BLaER1 (cell line): ENCODE data around the gene EFNA5.

Experiments used
- H3K27ac ChIP-seq: shearing (Covaris generic); formaldehyde crosslinking; 2 replicates; pipeline ENCODE4 v1.8.1; 2022
- H3K27me3 ChIP-seq: shearing (Covaris generic); formaldehyde crosslinking; 2 replicates; pipeline ENCODE4 v1.8.1; 2022
- H3K36me3 ChIP-seq: shearing (Covaris generic); formaldehyde crosslinking; 2 replicates; pipeline ENCODE4 v1.8.1; 2022
- H3K4me1 ChIP-seq: shearing (Covaris generic); formaldehyde crosslinking; 2 replicates; pipeline ENCODE4 v1.8.1; 2022
- H3K4me2 ChIP-seq: shearing (Covaris generic); formaldehyde crosslinking; 2 replicates; pipeline ENCODE4 v1.8.1; 2022
- H3K4me3 ChIP-seq: shearing (Covaris generic); formaldehyde crosslinking; 2 replicates; pipeline ENCODE4 v1.8.1; 2022
- H3K9ac ChIP-seq: shearing (Covaris generic); formaldehyde crosslinking; 2 replicates; pipeline ENCODE4 v1.8.1; 2022
- H3K9me3 ChIP-seq: shearing (Covaris generic); formaldehyde crosslinking; 2 replicates; pipeline ENCODE4 v1.8.1; 2022
- H4K20me1 ChIP-seq: shearing (Covaris generic); formaldehyde crosslinking; 2 replicates; pipeline ENCODE4 v1.8.1; 2022
- Cebpa-rat ChIP-seq: shearing (Covaris generic); IDR thresholded peaks from 2 replicates; pipeline ENCODE4 v1.8.1; 2022

Gene EFNA5

GRCh38 chr5:107698286-107698685, 27.5 kb upstream of the EFNA5 start:
- Histone ChIP-seq H4K20me1 (no peaks in the 10 kb centered on the region), H3K27me3 (no peaks in the 10 kb centered on the region), H3K4me3 (no peak overlapping the region), H3K4me1 (no peaks in the 10 kb centered on the region), H3K9me3 (no peaks in the 10 kb centered on the region), H3K4me2 (no peak overlapping the region), H3K27ac (no peak overlapping the region), H3K36me3 (no peaks in the 10 kb centered on the region), H3K9ac (no peak overlapping the region)
- no peak for TF ChIP-seq Cebpa-rat

DNA sequence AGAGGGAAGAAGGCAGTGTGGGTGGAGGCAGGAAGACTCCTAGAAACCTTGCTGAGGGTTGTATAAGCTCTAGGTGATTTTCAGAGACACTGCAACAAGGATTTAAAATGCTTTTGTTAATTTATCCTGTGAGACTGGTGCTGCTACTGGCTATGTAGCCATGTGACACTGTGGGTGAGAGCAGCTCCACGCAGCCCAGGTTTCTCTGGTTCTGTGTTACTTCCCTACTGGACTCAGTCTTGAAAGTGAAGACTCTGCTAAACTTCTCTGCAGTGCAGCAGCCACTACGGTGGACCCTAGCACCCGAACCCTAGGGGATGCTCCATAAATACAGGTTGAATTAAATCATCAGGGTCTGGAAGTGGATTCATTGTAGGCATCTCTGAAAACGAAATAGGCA, 25.8 kb upstream of the EFNA5 start:
- Histone ChIP-seq H3K9ac (no peak overlapping the region), H3K4me3 (no peak overlapping the region), H3K9me3 (no peaks in the 10 kb centered on the region), H3K4me1 (no peaks in the 10 kb centered on the region), H4K20me1 (no peaks in the 10 kb centered on the region), H3K4me2 (no peak overlapping the region), H3K36me3 (no peaks in the 10 kb centered on the region), H3K27ac (no peak overlapping the region), H3K27me3 (no peaks in the 10 kb centered on the region)
- no peak for TF ChIP-seq Cebpa-rat

- Histone ChIP-seq H4K20me1 (no peaks in the 10 kb centered on the region), H3K9me3 (no peaks in the 10 kb centered on the region), H3K27me3 (no peaks in the 10 kb centered on the region), H3K27ac (no peak overlapping the region), H3K4me2 (no peak overlapping the region), H3K36me3 (no peaks in the 10 kb centered on the region), H3K9ac (no peak overlapping the region), H3K4me3 (no peak overlapping the region), H3K4me1 (no peaks in the 10 kb centered on the region)
- TF ChIP-seq Cebpa-rat = no peak
Observed at GRCh38 chr5:107696080-107696479, 25.3 kb upstream of the EFNA5 start.

DNA sequence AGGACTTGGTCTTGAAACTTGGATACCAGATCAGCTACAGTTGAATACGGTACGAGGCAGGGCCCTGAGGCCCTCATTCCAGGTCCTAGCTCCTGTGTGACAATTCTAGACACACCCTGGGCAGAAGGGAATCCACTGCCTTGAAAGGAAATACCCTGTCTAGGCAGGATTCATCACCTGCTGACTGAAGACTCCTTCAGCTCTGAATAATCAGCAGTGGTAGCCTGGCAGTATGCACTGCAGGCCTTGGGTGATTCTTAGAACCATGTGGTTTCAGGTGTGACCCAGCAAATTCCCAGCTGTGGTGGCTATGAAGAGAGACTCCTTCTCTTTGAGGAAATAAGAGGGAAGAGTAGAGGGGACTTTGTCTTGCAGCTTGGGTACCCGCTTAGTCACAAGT, 17.2 kb upstream of the EFNA5 start:
- Histone ChIP-seq H3K4me3 (no peak overlapping the region), H3K9me3 (no peaks in the 10 kb centered on the region), H3K9ac (no peak overlapping the region), H3K27ac (no peak overlapping the region), H3K4me2 (no peak overlapping the region), H3K36me3 (no peaks in the 10 kb centered on the region), H3K27me3 (no peaks in the 10 kb centered on the region), H4K20me1 (no peaks in the 10 kb centered on the region), H3K4me1 (no peaks in the 10 kb centered on the region)
- TF ChIP-seq Cebpa-rat = no peak

- H3K27me3 ChIP-seq = no peaks in the 10 kb centered on the region
- H3K27ac ChIP-seq = no peak overlapping the region
- no peaks in the 10 kb centered on the region for H3K9me3 ChIP-seq
- no peaks in the 10 kb centered on the region for H3K36me3 ChIP-seq
- no peak overlapping the region for H3K4me2 ChIP-seq
- H4K20me1 ChIP-seq = no peaks in the 10 kb centered on the region
- no peak for TF ChIP-seq Cebpa-rat
- no peak overlapping the region for H3K4me3 ChIP-seq
- no peak overlapping the region for H3K9ac ChIP-seq
- no peaks in the 10 kb centered on the region for H3K4me1 ChIP-seq
Observed at GRCh38 chr5:107687404-107687803, 16.7 kb upstream of the EFNA5 start.

DNA sequence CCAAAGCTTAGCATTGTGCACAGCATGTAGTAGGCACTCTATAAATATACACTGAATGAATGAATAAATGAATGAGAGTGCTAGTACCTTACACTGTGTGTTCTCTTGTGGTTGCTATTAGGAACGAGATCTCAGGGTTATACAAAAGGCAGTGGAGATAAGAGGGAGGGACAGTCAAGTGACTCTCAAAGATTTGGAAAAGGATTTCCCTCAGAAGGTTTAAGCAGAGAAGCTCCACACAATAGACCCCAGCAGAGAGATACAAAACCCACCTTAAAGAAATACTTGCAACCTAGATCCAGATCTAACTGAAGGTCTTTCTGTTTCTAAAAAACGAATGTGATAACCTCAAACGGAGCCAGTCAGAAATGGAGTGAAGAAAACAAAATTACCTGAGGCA, 11.8 kb upstream of the EFNA5 start:
- Histone ChIP-seq H4K20me1 (no peaks in the 10 kb centered on the region), H3K36me3 (no peaks in the 10 kb centered on the region), H3K9ac (no peak overlapping the region), H3K4me1 (no peaks in the 10 kb centered on the region), H3K27ac (no peak overlapping the region), H3K27me3 (no peaks in the 10 kb centered on the region), H3K9me3 (no peaks in the 10 kb centered on the region), H3K4me3 (no peak overlapping the region), H3K4me2 (no peak overlapping the region)
- TF ChIP-seq Cebpa-rat = no peak

- Histone ChIP-seq H3K27me3 (no peaks in the 10 kb centered on the region), H3K27ac (no peak overlapping the region), H3K4me2 (no peak overlapping the region), H3K4me1 (no peaks in the 10 kb centered on the region), H3K4me3 (no peak overlapping the region), H3K9ac (no peak overlapping the region), H4K20me1 (no peaks in the 10 kb centered on the region), H3K36me3 (no peaks in the 10 kb centered on the region), H3K9me3 (no peaks in the 10 kb centered on the region)
- TF ChIP-seq Cebpa-rat = no peak
Observed at GRCh38 chr5:107680799-107681198, 10.1 kb upstream of the EFNA5 start.

DNA sequence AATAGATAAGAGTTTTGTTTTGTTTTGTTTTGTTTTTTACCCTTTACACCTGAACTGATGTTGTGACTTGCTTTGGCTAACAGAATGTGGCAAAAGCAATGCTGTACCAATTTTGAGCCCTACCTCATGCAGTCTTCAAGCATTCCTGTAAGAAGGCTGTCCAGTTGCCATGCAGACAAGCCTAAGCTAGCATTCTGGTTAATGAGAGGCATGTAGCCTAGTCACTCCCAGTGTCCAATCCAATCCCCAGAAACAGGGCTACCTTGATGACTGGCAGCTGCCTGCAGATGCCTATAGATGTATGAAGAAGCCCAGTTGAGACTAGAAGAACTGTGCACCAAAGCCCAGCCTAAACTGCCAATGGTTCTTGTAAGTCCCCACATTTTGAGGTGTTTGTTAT, 9.4 kb upstream of the EFNA5 start:
- H4K20me1 ChIP-seq = no peaks in the 10 kb centered on the region
- H3K4me3 ChIP-seq = no peak overlapping the region
- no peaks in the 10 kb centered on the region for H3K27me3 ChIP-seq
- H3K9me3 ChIP-seq = no peaks in the 10 kb centered on the region
- no peak overlapping the region for H3K9ac ChIP-seq
- H3K4me2 ChIP-seq = no peak overlapping the region
- H3K27ac ChIP-seq = no peak overlapping the region
- no peaks in the 10 kb centered on the region for H3K36me3 ChIP-seq
- H3K4me1 ChIP-seq = no peaks in the 10 kb centered on the region
- no peak for TF ChIP-seq Cebpa-rat

DNA sequence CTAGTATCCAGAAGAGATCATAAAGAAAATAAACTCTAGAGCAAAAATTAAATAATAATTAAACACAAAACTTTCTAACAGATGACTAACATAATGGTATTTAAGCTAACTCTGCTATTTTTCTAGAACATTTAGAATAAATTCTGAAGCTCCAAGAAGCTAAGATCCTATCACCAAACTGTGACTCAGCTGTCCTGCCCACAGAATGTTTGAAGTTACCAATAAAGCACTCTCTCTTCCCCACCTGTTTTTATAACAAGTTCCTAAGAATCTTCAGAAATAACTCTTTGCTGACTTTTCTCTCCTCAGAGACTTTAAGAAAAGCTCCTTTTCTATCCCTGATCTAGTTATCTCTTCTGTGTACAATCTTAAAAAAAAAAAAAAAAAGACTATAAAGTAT, 6.0 kb upstream of the EFNA5 start:
- no peak overlapping the region for H3K4me3 ChIP-seq
- peaks cover 21% of the 10 kb centered on the region for H3K27me3 ChIP-seq
- TF ChIP-seq Cebpa-rat = no peak
- peaks cover 18% of the 10 kb centered on the region for H3K4me1 ChIP-seq
- no peak overlapping the region for H3K9ac ChIP-seq
- H3K4me2 ChIP-seq = no peak overlapping the region
- H3K27ac ChIP-seq = no peak overlapping the region
- peaks cover 18% of the 10 kb centered on the region for H4K20me1 ChIP-seq
- no peaks in the 10 kb centered on the region for H3K9me3 ChIP-seq
- no peaks in the 10 kb centered on the region for H3K36me3 ChIP-seq

DNA sequence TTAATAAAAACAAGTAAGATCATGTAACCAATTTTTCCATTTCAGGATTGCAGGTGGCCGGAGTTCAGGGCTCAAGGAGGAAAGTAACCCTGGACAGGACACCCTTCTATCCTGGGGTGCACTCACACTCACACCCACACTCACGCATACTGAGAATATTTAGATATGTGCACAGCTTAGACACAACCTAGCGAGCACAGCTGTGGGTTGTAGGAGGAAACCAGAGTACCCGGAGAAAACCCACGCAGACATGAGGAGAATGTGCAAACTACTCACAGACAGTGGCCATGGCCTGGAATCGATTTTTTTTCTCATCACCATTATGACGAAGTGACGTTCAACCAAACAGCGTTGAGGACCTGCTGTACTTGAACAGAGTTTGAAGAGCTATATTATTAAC, 4.5 kb upstream of the EFNA5 start:
- H3K27ac ChIP-seq = no peak overlapping the region
- H3K4me2 ChIP-seq = no peak overlapping the region
- H3K4me3 ChIP-seq = no peak overlapping the region
- no peaks in the 10 kb centered on the region for H3K36me3 ChIP-seq
- H3K9me3 ChIP-seq = no peaks in the 10 kb centered on the region
- H3K9ac ChIP-seq = no peak overlapping the region
- H4K20me1 ChIP-seq = peaks cover 33% of the 10 kb centered on the region
- no peak for TF ChIP-seq Cebpa-rat
- H3K4me1 ChIP-seq = peaks cover 33% of the 10 kb centered on the region
- peaks cover 36% of the 10 kb centered on the region for H3K27me3 ChIP-seq

- peaks cover 39% of the 10 kb centered on the region for H4K20me1 ChIP-seq
- peaks cover 38% of the 10 kb centered on the region for H3K4me1 ChIP-seq
- no peak for TF ChIP-seq Cebpa-rat
- H3K27ac ChIP-seq = no peak overlapping the region
- no peak overlapping the region for H3K4me3 ChIP-seq
- H3K27me3 ChIP-seq = peaks cover 41% of the 10 kb centered on the region
- H3K9me3 ChIP-seq = no peaks in the 10 kb centered on the region
- H3K36me3 ChIP-seq = no peaks in the 10 kb centered on the region
- no peak overlapping the region for H3K9ac ChIP-seq
- H3K4me2 ChIP-seq = no peak overlapping the region
Observed at GRCh38 chr5:107674655-107675054, 3.9 kb upstream of the EFNA5 start.
